GM12892 (cell line): ENCODE measurements around the gene IGFBP6.

ENCODE experiments used
- DNase-seq: peaks from one replicate; pipeline ENCODE4 v3.0.0; 2011; ENCODE audit not compliant: insufficient read length
- FAIRE-seq: peaks from 2 replicates; lab custom pipeline; 2011; peaks lifted over from hg19 to GRCh38; lab: Jason Lieb, UNC
- POLR2A ChIP-seq: IDR thresholded peaks from 2 replicates; pipeline ENCODE4 v1.6.1; 2011; ENCODE audit warnings: low read depth, low read length, control low read depth
- POLR2AphosphoS5 ChIP-seq: IDR thresholded peaks from 2 replicates; pipeline ENCODE4 v1.6.1; 2011; ENCODE audit warnings: low read depth, low read length, control low read depth
- TAF1 ChIP-seq: IDR thresholded peaks from 2 replicates; pipeline ENCODE4 v1.6.1; 2011; ENCODE audit warnings: low read depth, mild to moderate bottlenecking, control low read depth, low read length, borderline replicate concordance

IGFBP6 gene

DNA sequence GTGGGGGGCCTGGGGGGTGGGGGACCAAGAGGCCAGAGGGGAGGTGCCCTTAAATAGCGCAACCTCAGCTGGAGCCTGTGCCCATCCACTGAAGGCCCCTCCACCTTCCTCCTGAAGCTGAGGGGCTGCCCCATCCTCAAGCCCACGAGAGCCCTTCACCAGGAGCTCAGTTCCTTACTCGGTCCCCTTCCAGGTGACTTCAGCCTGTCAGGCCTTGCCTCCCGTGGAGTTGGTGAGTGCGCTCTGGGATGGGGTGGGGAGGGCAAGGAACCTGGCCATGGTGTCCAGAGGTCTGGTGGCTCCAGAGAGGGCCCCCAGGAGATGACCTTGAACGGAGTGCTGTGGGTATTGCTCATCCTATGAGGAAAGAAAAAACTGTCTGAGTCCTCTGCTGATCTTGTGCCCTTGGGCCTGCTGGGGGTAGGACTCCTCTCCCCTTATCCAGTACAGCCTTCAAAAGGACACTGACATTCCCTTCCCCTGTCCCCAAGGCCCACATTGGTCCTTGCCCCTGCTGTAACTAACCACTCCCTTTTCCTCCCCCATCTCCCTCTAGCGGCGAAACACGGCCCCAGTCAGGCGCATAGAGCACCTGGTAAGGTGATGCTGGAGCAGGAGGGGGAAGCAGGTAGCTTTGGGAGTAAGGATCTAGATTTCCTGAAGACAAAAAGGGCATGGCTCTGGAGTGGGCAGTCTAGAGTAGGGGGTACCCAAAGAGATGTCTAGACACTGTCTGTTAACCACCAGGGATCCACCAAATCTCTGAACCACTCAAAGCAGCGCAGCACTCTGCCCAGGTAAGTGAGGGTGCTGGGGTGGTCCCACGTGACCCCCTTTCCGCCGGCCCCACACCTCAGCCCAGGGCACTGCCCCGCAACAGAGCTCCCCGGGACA, 44.0 kb upstream of the IGFBP6 start:
- no peak for TF ChIP-seq POLR2AphosphoS5
- no peak for TF ChIP-seq TAF1
- no peak for TF ChIP-seq POLR2A
- DNase-seq: peak; percentile 25
- FAIRE-seq: peak; percentile 56

DNA sequence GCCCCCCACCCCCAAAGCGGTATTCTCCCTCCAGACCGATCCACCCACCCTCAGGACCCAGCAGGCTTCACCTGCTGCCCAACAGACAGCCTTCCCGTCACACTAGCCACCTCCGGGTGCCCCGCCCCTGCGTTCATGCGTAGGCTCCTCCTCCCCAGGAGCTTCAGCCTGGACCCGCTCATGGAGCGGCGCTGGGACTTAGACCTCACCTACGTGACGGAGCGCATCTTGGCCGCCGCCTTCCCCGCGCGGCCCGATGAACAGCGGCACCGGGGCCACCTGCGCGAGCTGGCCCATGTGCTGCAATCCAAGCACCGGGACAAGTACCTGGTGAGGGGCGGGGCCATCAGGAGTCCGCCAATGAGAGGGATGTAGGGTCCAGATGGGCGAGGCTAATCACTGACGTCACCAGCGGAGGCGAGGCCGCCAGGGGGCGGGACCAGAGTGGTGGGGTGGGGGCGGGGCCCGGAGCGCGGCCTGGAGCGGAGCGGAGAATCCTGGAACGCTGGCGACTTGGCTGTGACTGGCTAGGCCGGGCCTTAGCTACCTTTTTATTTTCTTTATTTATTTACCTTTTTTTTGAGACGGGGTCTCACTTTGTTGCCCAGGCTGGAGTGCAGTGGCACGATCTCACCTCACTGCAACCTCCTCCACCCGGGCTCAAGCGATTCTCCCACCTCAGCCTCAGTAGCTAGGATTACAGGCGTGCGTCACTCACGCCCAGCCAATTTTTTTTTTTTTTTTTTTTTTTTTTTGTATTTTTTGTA, 43.2 kb upstream of the IGFBP6 start:
- FAIRE-seq (peak; percentile 98), DNase-seq (peak; percentile 93)
- TF ChIP-seq POLR2AphosphoS5 (no peak), POLR2A (peak; percentile 32; the same call in 1 of the 2 replicates)

DNA sequence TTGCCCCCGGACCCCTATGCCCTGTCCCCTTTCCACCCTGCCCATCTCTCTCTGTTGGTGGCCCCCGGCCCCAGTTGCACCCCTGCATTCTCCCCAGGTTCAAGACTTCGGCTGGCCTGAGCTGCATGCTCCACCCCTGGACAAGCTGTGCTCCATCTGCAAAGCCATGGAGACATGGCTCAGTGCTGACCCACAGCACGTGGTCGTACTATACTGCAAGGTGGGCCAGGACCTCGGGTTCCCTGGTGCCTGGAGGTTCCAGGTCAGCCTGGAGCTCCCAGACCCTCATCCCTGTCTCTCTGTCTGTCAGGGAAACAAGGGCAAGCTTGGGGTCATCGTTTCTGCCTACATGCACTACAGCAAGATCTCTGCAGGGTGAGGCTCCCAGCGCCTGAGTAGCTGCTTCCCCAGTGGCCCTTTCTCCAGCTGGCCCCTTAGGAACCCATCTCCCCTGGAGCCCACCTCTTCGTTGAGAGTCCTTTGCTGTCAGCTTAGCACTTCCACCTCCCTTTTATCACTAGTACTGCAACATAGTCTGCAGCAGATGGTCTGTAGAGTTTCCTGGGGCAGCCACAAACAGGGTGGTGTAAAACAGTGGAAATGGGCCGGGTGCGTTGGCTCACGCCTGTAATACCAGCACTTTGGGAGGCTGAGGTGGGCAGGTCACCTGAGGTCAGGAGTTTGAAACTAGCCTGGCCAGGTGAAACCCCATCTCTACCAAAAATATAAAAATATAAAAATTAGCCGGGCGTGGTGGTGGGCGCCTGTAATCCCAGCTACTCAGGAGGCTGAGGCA, 41.8 kb upstream of the IGFBP6 start:
- DNase-seq: no peak
- no peak for FAIRE-seq
- TF ChIP-seq TAF1 (no peak), POLR2A (no peak), POLR2AphosphoS5 (no peak)

DNA sequence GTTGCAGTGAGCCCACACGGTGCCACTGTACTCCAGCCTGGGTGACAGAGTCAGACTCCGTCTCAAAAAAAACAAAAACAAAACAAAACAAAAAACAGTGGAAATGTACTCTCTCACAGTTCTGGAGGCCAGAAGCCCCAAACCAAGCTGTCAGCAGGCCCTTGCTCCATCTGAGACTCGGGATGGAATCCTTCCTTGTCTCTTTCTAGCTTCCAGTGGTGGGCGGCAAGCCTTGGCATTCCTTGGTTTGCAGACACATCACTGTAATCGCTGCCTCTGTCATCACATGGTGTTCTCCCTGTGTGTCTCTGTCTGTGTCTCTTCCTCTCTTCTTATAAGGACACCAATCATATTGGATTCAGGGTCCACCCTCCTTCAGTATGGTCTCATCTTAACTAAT, 41.2 kb upstream of the IGFBP6 start:
- FAIRE-seq: no peak
- TF ChIP-seq TAF1 (no peak), POLR2A (no peak), POLR2AphosphoS5 (no peak)
- DNase-seq: no peak

DNA sequence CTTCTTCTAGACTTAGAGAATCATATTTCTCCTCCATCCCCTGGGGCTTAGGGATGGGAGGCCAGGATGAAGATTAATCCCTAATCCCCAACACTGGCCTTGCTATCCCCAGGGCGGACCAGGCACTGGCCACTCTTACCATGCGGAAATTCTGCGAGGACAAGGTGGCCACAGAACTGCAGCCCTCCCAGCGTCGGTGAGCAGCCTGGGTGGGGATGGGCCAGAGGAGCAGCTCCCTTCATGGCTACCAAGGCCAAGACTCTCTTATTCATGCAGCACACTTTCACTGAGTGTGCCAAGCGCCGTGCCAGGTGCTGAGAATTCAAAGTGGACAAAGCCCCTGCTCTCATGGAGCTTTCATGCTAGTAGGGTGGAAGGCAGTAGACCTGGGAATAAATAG, 40.6 kb upstream of the IGFBP6 start:
- FAIRE-seq: no peak
- DNase-seq: no peak
- TF ChIP-seq POLR2AphosphoS5 (no peak), TAF1 (no peak), POLR2A (no peak)

DNA sequence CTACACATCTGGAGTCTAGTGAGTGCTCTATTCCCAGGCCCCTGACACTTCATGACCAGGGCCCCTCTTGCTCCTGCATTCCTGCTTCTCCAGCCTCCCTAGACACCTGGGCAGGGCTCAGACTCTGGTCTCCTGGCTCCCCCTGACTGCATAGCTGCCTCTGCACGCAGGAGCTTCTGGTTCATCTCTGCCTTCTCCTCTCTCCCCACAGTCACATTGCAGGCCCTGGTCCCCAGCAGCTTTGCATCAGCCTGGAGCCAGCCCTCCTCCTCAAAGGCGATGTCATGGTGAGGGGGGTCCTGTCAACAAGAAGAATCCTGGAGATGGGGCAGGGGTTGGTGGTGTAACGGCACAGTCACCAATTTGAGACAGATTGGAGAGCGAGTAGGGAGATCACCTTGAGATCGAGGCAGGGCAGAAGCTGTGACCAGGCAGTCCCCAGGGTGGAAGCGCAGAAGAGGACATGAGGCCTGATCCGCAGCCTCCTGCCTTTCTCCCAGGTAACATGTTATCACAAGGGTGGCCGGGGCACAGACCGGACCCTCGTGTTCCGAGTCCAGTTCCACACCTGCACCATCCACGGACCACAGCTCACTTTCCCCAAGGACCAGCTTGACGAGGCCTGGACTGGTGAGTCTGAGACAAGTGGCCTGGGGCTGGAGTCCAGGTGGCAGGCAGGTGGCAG, 39.5 kb upstream of the IGFBP6 start:
- DNase-seq: no peak
- no peak for FAIRE-seq
- TF ChIP-seq TAF1: no peak
- TF ChIP-seq POLR2A: no peak
- no peak for TF ChIP-seq POLR2AphosphoS5

DNA sequence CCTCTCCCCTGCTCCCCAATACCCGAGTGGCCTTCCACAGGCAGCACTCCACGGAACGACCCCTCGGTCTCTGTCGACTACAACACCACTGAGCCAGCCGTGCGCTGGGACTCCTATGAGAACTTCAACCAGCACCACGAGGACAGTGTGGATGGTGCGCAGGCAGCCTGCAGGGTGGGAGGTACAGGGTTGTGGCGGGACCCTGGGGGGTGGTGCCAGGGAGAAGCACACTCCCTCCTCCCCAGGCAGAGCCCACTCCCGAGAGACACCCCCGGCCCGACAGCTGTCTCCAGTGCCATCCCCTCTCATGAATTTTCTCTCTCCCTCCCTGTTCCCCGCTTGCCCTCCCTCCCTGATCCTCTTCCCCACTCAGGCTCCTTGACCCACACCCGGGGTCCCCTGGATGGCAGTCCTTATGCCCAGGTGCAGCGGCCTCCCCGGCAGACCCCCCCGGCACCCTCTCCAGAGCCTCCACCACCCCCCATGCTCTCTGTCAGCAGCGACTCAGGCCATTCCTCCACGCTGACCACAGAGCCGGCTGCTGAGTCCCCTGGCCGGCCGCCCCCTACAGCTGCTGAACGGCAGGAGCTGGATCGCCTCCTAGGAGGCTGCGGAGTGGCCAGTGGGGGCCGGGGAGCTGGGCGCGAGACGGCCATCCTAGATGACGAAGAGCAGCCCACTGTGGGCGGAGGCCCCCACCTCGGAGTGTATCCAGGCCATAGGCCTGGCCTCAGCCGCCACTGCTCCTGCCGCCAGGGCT, 38.6 kb upstream of the IGFBP6 start:
- DNase-seq (no peak), FAIRE-seq (no peak)
- TF ChIP-seq POLR2A (no peak), POLR2AphosphoS5 (no peak), TAF1 (no peak)

DNA sequence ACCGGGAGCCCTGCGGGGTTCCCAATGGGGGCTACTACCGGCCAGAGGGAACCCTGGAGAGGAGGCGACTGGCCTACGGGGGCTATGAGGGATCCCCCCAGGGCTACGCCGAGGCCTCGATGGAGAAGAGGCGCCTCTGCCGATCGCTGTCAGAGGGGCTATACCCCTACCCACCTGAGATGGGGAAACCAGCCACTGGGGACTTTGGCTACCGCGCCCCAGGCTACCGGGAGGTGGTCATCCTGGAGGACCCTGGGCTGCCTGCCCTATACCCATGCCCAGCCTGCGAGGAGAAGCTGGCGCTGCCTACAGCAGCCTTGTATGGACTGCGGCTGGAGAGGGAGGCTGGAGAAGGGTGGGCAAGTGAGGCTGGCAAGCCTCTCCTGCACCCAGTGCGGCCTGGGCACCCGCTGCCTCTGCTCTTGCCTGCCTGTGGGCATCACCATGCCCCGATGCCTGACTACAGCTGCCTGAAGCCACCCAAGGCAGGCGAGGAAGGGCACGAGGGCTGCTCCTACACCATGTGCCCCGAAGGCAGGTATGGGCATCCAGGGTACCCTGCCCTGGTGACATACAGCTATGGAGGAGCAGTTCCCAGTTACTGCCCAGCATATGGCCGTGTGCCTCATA, 37.9 kb upstream of the IGFBP6 start:
- FAIRE-seq (no peak), DNase-seq (no peak)
- TF ChIP-seq POLR2AphosphoS5 (no peak), POLR2A (no peak), TAF1 (no peak)

DNA sequence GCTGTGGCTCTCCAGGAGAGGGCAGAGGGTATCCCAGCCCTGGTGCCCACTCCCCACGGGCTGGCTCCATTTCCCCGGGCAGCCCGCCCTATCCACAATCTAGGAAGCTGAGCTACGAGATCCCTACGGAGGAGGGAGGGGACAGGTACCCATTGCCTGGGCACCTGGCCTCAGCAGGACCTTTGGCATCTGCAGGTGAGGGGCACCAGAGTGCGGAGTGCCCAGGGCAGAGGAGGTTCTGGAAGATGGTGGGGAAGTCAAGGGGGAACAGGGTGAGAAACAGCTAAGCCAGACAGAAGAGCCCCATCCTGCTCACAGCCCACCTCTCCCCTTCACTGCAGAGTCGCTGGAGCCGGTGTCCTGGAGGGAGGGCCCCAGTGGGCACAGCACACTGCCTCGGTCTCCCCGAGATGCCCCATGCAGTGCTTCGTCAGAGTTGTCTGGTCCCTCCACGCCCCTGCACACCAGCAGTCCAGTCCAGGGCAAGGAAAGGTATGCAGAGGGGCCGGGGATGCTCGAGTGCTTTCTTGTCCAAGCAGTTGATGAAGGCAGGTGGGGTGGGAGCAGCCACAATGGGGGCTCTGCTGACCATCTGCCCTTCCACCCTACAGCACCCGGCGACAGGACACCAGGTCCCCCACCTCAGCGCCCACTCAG, 37.3 kb upstream of the IGFBP6 start:
- no peak for DNase-seq
- no peak for TF ChIP-seq POLR2AphosphoS5
- no peak for FAIRE-seq
